SK-N-SH (cell line): ENCODE measurements around the gene TSPAN31.
"Not testable (repeated sequence)": the region's sequence is repeated elsewhere in the genome, so short reads cannot be mapped to it uniquely, and the experiment has no call there.

Source experiments
- ELF1 ChIP-seq: IDR thresholded peaks from 2 replicates; pipeline ENCODE4 v1.4.0; 2012
- EP300 ChIP-seq, 2 experiments: IDR thresholded peaks; 2 replicates each; pipeline versions ENCODE4 v1.4.0 to v1.6.1; 2012; ENCODE audit warnings: borderline replicate concordance in 1 of 2, low read depth in 1 of 2, low read length in 1 of 2
- FOSL2 ChIP-seq: IDR thresholded peaks from 2 replicates; pipeline ENCODE4 v1.4.0; 2012; ENCODE audit warnings: low read depth, mild to moderate bottlenecking, moderate library complexity, borderline replicate concordance
- FOXM1 ChIP-seq: IDR thresholded peaks from 2 replicates; pipeline ENCODE4 v1.4.0; 2012; ENCODE audit warnings: low read depth, mild to moderate bottlenecking
- RAD21 ChIP-seq: IDR thresholded peaks from 2 replicates; pipeline ENCODE4 v1.6.1; 2012; ENCODE audit warnings: mild to moderate bottlenecking, low read length
- RFX5 ChIP-seq: IDR thresholded peaks from 2 replicates; pipeline ENCODE4 v1.6.1; 2012; ENCODE audit warnings: mild to moderate bottlenecking, improper control_type of control experiment, low read length
- TAF1 ChIP-seq: IDR thresholded peaks from 2 replicates; pipeline ENCODE4 v1.6.1; 2012; ENCODE audit warnings: low read depth, mild to moderate bottlenecking, low read length, moderate library complexity, borderline replicate concordance
- TF ChIP-seq, protein P1 (sequence below): fragments of 200-600 bp; sonication (generic); IDR thresholded peaks from 2 replicates; pipeline ENCODE4 v1.6.1; 2017; ENCODE audit warnings: antibody characterized with exemption, mild to moderate bottlenecking, moderate library complexity
- TF ChIP-seq, protein P2 (sequence below): IDR thresholded peaks from 2 replicates; pipeline ENCODE4; 2012
- TF ChIP-seq, protein P3 (sequence below): IDR thresholded peaks from 2 replicates; pipeline ENCODE4 v1.4.0; 2012; ENCODE audit warnings: low read depth, borderline replicate concordance
- TF ChIP-seq, protein P4 (sequence below): fragments of 150-350 bp; IDR thresholded peaks from 2 replicates; pipeline ENCODE4 v1.6.1; 2017; ENCODE audit warnings: antibody characterized with exemption, low read length, low read depth, borderline replicate concordance
- TF ChIP-seq, protein P5 (sequence below): IDR thresholded peaks from 2 replicates; pipeline ENCODE4 v1.4.0; 2012; ENCODE audit warnings: low read depth
- TF ChIP-seq, protein P6 (sequence below): fragments of 150-350 bp; IDR thresholded peaks from 2 replicates; pipeline ENCODE4 v1.6.1; 2016; ENCODE audit warnings: mild to moderate bottlenecking, low read depth, low read length
- TF ChIP-seq, protein P7 (sequence below): IDR thresholded peaks from 2 replicates; pipeline ENCODE4 v1.6.1; 2012; ENCODE audit warnings: mild to moderate bottlenecking, low read depth, low read length, moderate library complexity

DNA sequence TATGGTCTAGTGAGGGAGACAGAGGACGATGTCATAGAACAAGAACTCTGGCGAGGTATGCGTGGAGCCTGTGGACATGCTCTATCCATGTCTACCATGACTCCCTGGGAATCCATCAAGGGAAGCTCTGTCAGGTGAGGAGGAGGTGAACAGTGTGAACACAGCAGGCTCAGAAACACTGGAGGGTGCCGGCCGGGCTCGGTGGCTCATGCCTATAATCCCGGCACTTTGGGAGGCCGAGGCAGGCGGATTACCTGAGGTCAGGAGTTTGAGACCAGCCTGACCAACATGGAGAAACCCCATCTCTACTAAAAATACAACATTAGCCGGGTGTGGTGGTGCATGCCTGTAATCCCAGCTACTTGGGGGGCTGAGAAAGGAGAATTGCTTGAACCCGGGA is 29.8 kb downstream of the TSPAN31 start:
- not testable (repeated sequence) for TF ChIP-seq ELF1; EP300 (IDR thresholded peaks at IDR 0.05; ENCODE audit: borderline replicate concordance in 1 of 2, low read depth in 1 of 2, low read length in 1 of 2); FOXM1; RFX5; FOSL2; TAF1; RAD21
- TF ChIP-seq, protein P1, sequence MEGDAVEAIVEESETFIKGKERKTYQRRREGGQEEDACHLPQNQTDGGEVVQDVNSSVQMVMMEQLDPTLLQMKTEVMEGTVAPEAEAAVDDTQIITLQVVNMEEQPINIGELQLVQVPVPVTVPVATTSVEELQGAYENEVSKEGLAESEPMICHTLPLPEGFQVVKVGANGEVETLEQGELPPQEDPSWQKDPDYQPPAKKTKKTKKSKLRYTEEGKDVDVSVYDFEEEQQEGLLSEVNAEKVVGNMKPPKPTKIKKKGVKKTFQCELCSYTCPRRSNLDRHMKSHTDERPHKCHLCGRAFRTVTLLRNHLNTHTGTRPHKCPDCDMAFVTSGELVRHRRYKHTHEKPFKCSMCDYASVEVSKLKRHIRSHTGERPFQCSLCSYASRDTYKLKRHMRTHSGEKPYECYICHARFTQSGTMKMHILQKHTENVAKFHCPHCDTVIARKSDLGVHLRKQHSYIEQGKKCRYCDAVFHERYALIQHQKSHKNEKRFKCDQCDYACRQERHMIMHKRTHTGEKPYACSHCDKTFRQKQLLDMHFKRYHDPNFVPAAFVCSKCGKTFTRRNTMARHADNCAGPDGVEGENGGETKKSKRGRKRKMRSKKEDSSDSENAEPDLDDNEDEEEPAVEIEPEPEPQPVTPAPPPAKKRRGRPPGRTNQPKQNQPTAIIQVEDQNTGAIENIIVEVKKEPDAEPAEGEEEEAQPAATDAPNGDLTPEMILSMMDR: not testable (repeated sequence)
- TF ChIP-seq, protein P2, sequence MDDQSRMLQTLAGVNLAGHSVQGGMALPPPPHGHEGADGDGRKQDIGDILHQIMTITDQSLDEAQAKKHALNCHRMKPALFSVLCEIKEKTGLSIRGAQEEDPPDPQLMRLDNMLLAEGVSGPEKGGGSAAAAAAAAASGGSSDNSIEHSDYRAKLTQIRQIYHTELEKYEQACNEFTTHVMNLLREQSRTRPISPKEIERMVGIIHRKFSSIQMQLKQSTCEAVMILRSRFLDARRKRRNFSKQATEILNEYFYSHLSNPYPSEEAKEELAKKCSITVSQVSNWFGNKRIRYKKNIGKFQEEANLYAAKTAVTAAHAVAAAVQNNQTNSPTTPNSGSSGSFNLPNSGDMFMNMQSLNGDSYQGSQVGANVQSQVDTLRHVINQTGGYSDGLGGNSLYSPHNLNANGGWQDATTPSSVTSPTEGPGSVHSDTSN: not testable (repeated sequence)
- TF ChIP-seq, protein P3, sequence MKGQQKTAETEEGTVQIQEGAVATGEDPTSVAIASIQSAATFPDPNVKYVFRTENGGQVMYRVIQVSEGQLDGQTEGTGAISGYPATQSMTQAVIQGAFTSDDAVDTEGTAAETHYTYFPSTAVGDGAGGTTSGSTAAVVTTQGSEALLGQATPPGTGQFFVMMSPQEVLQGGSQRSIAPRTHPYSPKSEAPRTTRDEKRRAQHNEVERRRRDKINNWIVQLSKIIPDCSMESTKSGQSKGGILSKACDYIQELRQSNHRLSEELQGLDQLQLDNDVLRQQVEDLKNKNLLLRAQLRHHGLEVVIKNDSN: not testable (repeated sequence)
- TF ChIP-seq, protein P4, sequence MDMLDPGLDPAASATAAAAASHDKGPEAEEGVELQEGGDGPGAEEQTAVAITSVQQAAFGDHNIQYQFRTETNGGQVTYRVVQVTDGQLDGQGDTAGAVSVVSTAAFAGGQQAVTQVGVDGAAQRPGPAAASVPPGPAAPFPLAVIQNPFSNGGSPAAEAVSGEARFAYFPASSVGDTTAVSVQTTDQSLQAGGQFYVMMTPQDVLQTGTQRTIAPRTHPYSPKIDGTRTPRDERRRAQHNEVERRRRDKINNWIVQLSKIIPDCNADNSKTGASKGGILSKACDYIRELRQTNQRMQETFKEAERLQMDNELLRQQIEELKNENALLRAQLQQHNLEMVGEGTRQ: not testable (repeated sequence)
- TF ChIP-seq, protein P5, sequence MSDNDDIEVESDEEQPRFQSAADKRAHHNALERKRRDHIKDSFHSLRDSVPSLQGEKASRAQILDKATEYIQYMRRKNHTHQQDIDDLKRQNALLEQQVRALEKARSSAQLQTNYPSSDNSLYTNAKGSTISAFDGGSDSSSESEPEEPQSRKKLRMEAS: not testable (repeated sequence)
- TF ChIP-seq, protein P6, sequence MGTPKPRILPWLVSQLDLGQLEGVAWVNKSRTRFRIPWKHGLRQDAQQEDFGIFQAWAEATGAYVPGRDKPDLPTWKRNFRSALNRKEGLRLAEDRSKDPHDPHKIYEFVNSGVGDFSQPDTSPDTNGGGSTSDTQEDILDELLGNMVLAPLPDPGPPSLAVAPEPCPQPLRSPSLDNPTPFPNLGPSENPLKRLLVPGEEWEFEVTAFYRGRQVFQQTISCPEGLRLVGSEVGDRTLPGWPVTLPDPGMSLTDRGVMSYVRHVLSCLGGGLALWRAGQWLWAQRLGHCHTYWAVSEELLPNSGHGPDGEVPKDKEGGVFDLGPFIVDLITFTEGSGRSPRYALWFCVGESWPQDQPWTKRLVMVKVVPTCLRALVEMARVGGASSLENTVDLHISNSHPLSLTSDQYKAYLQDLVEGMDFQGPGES: not testable (repeated sequence)
- TF ChIP-seq, protein P7, sequence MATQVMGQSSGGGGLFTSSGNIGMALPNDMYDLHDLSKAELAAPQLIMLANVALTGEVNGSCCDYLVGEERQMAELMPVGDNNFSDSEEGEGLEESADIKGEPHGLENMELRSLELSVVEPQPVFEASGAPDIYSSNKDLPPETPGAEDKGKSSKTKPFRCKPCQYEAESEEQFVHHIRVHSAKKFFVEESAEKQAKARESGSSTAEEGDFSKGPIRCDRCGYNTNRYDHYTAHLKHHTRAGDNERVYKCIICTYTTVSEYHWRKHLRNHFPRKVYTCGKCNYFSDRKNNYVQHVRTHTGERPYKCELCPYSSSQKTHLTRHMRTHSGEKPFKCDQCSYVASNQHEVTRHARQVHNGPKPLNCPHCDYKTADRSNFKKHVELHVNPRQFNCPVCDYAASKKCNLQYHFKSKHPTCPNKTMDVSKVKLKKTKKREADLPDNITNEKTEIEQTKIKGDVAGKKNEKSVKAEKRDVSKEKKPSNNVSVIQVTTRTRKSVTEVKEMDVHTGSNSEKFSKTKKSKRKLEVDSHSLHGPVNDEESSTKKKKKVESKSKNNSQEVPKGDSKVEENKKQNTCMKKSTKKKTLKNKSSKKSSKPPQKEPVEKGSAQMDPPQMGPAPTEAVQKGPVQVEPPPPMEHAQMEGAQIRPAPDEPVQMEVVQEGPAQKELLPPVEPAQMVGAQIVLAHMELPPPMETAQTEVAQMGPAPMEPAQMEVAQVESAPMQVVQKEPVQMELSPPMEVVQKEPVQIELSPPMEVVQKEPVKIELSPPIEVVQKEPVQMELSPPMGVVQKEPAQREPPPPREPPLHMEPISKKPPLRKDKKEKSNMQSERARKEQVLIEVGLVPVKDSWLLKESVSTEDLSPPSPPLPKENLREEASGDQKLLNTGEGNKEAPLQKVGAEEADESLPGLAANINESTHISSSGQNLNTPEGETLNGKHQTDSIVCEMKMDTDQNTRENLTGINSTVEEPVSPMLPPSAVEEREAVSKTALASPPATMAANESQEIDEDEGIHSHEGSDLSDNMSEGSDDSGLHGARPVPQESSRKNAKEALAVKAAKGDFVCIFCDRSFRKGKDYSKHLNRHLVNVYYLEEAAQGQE: not testable (repeated sequence)
